Trophoblast cell (in vitro differentiated cells and primary cell): ENCODE data around the gene ZNF805.

Source experiments
- DNase-seq, 2 donors: peaks; one replicate each; pipeline ENCODE4 v3.0.0-alpha.2; 2016
- H2AFZ ChIP-seq: 2 replicates; pipeline ENCODE4 v1.6.1; 2013; ENCODE audit warnings: low read length, moderate library complexity, mild to moderate bottlenecking; ENCODE audit not compliant: insufficient read depth, poor library complexity
- H2AK5ac ChIP-seq: 2 replicates; pipeline ENCODE4 v1.6.1; 2013; ENCODE audit warnings: mild to moderate bottlenecking, low read length
- H2BK120ac ChIP-seq: 2 replicates; pipeline ENCODE4 v1.6.1; 2013; ENCODE audit warnings: low read length, mild to moderate bottlenecking, moderate library complexity; ENCODE audit not compliant: insufficient read depth, poor library complexity
- H2BK12ac ChIP-seq: 2 replicates; pipeline ENCODE4 v1.6.1; 2013; ENCODE audit warnings: mild to moderate bottlenecking, low read length, moderate library complexity
- H2BK5ac ChIP-seq: 2 replicates; pipeline ENCODE4 v1.6.1; 2013; ENCODE audit warnings: low read length, low read depth, moderate library complexity, mild to moderate bottlenecking; ENCODE audit not compliant: poor library complexity
- H3K14ac ChIP-seq: 2 replicates; pipeline ENCODE4 v1.6.1; 2013; ENCODE audit warnings: mild to moderate bottlenecking, low read length
- H3K18ac ChIP-seq: 2 replicates; pipeline ENCODE4 v1.6.1; 2013; ENCODE audit warnings: mild to moderate bottlenecking, low read length
- H3K23ac ChIP-seq: 2 replicates; pipeline ENCODE4 v1.6.1; 2013; ENCODE audit warnings: low read length
- H3K27ac ChIP-seq: 2 replicates; pipeline ENCODE4 v1.5.1; 2013; ENCODE audit warnings: low read depth, mild to moderate bottlenecking, inconsistent platforms, low read length, moderate library complexity
- H3K27me3 ChIP-seq: 2 replicates; pipeline ENCODE4 v1.6.1; 2013; ENCODE audit warnings: inconsistent platforms, mild to moderate bottlenecking, low read length, moderate library complexity; ENCODE audit not compliant: insufficient read depth
- H3K36me3 ChIP-seq, 2 experiments: 1 replicate in 1 of 2; 2 replicates in 1 of 2; pipeline ENCODE4 v1.6.1; 2013; ENCODE audit warnings: low read length in 2 of 2, mild to moderate bottlenecking in 2 of 2, moderate library complexity in 1 of 2; ENCODE audit not compliant: insufficient read depth in 2 of 2, control insufficient read depth in 1 of 2
- H3K4ac ChIP-seq: 2 replicates; pipeline ENCODE4 v1.6.1; 2013; ENCODE audit warnings: low read depth, mild to moderate bottlenecking, low read length, moderate library complexity
- H3K4me1 ChIP-seq, 2 experiments: 1 replicate in 1 of 2; 2 replicates in 1 of 2; pipeline ENCODE4 v1.6.1; 2013; ENCODE audit warnings: low read length in 2 of 2, mild to moderate bottlenecking in 2 of 2, moderate library complexity in 1 of 2; ENCODE audit not compliant: insufficient read depth in 2 of 2, control insufficient read depth in 1 of 2
- H3K4me2 ChIP-seq: 2 replicates; pipeline ENCODE4 v1.6.1; 2013; ENCODE audit warnings: inconsistent platforms, mild to moderate bottlenecking, low read length, moderate library complexity
- H3K4me3 ChIP-seq: 2 replicates; pipeline ENCODE4 v1.5.1; 2013; ENCODE audit warnings: mild to moderate bottlenecking, low read depth, low read length, inconsistent platforms
- H3K79me1 ChIP-seq: one replicate; pipeline ENCODE4 v1.6.1; 2013; ENCODE audit warnings: low read length
- H3K79me2 ChIP-seq: 2 replicates; pipeline ENCODE4 v1.6.1; 2013; ENCODE audit warnings: low read length, mild to moderate bottlenecking; ENCODE audit not compliant: control insufficient read depth, insufficient read depth, poor library complexity
- H3K9ac ChIP-seq: 2 replicates; pipeline ENCODE4 v1.6.1; 2013; ENCODE audit warnings: mild to moderate bottlenecking, low read length
- H3K9me3 ChIP-seq: 2 replicates; pipeline ENCODE4 v1.6.1; 2013; ENCODE audit warnings: low read depth, mild to moderate bottlenecking, control low read depth, inconsistent platforms, low read length; ENCODE audit not compliant: insufficient read depth
- H4K12ac ChIP-seq: 2 replicates; pipeline ENCODE4 v1.6.1; 2013; ENCODE audit warnings: low read depth, mild to moderate bottlenecking, low read length, moderate library complexity
- H4K8ac ChIP-seq: 2 replicates; pipeline ENCODE4 v1.6.1; 2013; ENCODE audit warnings: low read depth, mild to moderate bottlenecking, low read length, moderate library complexity
- H4K91ac ChIP-seq: one replicate; pipeline ENCODE4 v1.6.1; 2013; ENCODE audit warnings: low read depth, mild to moderate bottlenecking, low read length, moderate library complexity
- WGBS: extraction: QIAGEN DNeasy Blood & Tissue Kit; methylation state at CpG from one replicate; pipeline ENCODE4 v1.1.7; 2013; ENCODE audit warnings: missing lambda C conversion rate; ENCODE audit not compliant: insufficient read length, insufficient coverage; ENCODE audit errors: extremely low coverage; 5-methylcytosine and 5-hydroxymethylcytosine counted together

ZNF805 gene

DNA sequence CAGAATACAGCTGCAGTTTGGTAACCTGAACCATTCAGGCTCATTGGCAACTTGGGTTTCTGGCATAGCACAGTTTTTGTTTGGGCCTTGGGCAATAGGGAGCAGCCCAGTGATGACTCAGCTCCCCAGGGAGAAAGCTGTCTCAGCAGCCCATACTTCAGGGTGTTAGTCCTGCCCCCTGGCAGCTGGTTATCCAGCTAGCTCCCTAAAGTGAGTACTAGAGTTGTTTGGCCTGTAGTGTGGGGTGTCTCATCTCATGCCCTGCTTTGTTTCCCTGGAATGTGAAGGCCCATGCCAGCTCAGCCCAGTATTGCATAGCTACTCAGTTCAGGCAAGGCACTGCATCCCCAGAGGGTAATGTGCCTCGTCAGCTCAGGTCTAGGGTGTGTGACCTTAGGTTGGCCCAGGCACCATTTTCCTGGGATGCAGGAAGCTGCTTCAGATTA lies 61.6 kb downstream of the ZNF805 start:
- Histone ChIP-seq H2BK12ac (no peak overlapping the region), H3K36me3 (peaks cover 8% of the 10 kb centered on the region in 2 experiments), H2BK120ac (no peak overlapping the region), H3K14ac (no peak overlapping the region), H3K18ac (no peak overlapping the region), H2AK5ac (no peak overlapping the region), H3K4me1 (peaks cover 14 to 18% of the 10 kb centered on the region in 2 experiments), H3K79me2 (no peaks in the 10 kb centered on the region), H3K27ac (peak overlapping the region; percentile 24), H2AFZ (no peak overlapping the region), H3K79me1 (no peaks in the 10 kb centered on the region), H3K23ac (no peak overlapping the region), H3K9ac (no peak overlapping the region), H4K8ac (no peak overlapping the region), H3K4me2 (no peak overlapping the region), H3K9me3 (no peaks in the 10 kb centered on the region), H3K4me3 (no peak overlapping the region), H3K4ac (no peak overlapping the region), H3K27me3 (no peaks in the 10 kb centered on the region), H2BK5ac (no peak overlapping the region), H4K12ac (no peak overlapping the region), H4K91ac (no peak overlapping the region)
- WGBS = no CpG with 5 or more reads among the region's 1 CpG
- peak; percentile 76 to 79 for DNase-seq

DNA sequence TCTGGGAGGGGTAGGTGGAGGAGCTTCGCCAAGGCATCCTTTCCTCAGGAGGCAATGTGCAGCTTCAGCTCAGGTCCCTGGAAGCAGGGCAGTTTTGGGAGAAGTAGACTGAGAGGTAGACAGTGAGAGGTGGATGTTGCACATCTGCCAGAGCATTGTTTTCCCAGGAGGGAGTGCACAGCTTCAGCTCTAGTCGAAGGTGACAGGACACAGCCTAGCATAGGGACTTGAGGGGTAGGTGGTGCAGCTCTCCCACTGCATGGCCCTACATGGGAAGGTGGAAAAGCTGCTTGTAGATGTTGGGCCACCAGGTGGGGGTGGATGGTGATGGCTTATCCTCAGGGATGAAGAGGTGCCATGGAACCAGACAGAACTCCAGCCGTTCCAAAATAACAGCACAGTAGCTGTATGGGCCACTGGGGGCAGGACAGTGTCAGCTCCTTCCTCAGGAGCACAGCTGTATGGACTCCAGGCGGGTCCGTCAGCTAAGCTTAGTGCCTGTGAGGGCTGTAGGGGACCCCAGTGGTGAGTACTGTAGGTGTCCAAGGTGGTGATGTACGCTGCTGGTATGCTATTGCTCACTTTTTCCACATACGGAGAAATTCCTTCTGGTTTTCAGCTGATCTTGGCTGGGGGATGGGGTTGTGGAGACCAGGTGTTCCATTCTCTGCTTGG lies 62.4 kb downstream of the ZNF805 start:
- Histone ChIP-seq H3K27me3 (no peaks in the 10 kb centered on the region), H4K8ac (no peak overlapping the region), H3K14ac (no peak overlapping the region), H3K18ac (no peak overlapping the region), H4K12ac (no peak overlapping the region), H3K4me3 (no peak overlapping the region), H3K9me3 (no peaks in the 10 kb centered on the region), H2AFZ (no peak overlapping the region), H2AK5ac (no peak overlapping the region), H3K79me1 (no peaks in the 10 kb centered on the region), H3K36me3 (peaks cover 6 to 8% of the 10 kb centered on the region in 2 experiments), H2BK120ac (no peak overlapping the region), H2BK12ac (no peak overlapping the region), H3K23ac (no peak overlapping the region), H3K79me2 (no peaks in the 10 kb centered on the region), H3K4me2 (no peak overlapping the region), H3K4me1 (peaks cover 14 to 18% of the 10 kb centered on the region in 2 experiments), H3K4ac (no peak overlapping the region), H3K27ac (no peak overlapping the region), H3K9ac (no peak overlapping the region), H2BK5ac (no peak overlapping the region), H4K91ac (no peak overlapping the region)
- no CpG with 5 or more reads among the region's 7 CpGs for WGBS
- DNase-seq = peak; percentile 75 to 78
